ENCODE measurements around the gene ST6GAL1.
"Not testable (repeated sequence)": the region's sequence is repeated elsewhere in the genome, so short reads cannot be mapped to it uniquely, and the experiment has no call there.

Gene ST6GAL1, protein sequence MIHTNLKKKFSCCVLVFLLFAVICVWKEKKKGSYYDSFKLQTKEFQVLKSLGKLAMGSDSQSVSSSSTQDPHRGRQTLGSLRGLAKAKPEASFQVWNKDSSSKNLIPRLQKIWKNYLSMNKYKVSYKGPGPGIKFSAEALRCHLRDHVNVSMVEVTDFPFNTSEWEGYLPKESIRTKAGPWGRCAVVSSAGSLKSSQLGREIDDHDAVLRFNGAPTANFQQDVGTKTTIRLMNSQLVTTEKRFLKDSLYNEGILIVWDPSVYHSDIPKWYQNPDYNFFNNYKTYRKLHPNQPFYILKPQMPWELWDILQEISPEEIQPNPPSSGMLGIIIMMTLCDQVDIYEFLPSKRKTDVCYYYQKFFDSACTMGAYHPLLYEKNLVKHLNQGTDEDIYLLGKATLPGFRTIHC

DNA sequence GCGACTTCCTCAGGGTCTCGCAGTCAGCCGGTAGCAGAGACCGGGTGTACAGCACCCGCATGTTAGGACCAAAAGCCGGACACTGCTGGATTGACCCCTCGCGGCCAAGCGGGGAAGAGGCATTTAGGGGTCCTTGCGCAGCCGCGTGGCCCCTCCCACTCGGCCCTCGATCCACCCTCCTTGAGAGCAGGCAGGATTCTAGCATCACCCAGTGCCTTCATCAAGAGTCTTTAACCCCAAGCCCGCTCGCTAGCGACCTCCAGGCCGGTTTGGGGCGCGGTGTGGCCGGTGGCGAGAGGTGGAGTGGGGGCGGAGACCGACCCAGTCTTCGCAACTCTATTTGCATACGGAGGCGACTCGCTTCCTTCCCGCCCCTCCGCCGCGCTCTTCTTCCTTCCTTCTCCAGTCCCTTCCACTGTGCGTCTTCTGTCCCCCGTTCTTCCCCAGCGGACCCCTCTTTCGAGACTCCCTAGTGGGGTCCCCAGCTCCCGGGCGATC lies at the start of gene ST6GAL1:
Gene ST6GAL1 (plus strand): TSS at position 384 of the 498 bp plus-strand sequence. CDS start 112,178 bp downstream, outside the sequence.
- DNase-seq = peak; percentile 64

DNA sequence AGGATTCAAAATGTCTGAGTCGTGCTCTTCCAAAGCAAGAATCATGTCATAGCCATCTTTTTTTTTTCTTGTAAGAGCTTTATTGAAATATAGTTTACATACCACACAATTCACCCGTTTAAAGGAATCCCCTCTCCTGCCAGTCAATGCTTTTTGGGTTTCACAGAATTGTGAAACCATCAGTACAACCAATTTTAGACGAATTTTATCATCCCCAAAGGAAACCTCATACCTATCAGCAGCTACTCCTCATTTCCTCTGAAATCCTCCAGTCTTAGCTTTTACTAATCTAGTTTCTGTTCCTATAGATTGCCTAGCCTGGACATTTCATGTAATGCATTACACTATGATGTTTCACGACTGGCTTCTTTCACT lies 48.2 kb upstream of the ST6GAL1 start:
- peak; percentile 84 for DNase-seq

DNA sequence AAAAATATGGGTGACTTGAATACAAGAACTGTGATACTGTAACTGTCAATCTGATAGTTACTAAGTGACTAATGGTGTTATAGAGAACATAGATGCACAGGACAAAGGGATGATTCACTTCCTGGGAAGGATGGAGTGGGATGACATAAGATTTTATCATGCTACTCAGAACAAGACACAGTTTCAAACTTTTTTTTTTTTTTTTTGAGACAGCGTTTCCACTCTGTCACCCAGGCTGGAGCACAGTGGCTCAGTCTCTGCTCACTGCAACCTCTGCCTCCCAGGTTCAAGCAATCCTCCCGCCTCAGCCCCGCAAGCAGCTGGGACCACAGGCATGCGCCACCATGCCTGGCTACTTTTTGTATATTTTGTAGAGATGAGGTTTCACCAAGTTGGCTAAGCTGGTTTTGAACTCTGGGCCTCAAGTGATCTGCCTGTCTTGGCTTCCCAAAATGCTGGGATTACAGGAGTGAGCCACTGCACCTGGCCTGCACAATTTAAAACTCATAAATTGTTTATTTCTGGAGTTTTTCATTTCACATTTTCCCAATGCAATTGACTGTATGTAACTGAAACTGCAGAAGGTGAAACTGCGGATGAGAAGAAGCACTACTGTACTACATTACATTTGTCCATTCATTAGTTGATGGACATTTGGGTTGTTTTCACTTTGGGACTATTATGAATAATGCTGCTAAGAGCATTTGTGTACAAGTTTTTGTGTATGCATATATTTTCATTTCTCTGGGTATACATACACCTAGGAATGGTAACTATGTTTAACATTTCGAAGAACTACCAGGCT lies 47.2 kb upstream of the ST6GAL1 start:
- peak; percentile 89 for DNase-seq

DNA sequence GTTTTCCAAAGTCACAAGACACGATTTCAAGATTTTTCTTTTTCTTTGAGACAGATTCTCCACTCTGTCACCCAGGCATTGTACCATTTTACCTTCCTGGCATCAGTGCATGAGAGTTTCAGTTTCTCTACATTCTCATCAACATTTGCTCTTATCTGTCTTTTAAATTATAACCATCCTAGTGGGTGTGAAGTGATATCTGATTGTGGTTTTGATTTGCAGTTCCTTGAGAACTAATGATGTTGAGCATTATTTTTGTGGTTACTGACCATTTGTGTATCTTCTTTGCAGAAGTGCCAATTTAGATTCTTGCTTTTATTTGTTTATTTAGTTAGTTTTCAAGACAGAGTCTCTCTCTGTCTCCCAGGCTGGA lies 46.7 kb upstream of the ST6GAL1 start:
- no peak for DNase-seq

DNA sequence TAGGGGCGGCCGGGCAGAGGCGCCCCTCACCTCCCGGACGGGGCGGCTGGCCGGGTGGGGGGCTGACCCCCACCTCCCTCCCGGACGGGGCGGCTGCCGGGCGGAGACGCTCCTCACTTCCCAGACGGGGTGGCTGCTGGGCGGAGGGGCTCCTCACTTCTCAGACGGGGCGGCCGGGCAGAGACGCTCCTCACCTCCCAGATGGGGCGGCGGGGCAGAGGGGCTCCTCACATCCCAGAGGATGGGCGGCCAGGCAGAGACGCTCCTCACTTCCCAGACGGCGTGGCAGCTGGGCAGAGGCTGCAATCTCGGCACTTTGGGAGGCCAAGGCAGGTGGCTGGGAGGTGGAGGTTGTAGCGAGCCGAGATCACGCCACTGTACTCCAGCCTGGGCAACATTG lies 45.5 kb upstream of the ST6GAL1 start:
- DNase-seq = not testable (repeated sequence)

DNA sequence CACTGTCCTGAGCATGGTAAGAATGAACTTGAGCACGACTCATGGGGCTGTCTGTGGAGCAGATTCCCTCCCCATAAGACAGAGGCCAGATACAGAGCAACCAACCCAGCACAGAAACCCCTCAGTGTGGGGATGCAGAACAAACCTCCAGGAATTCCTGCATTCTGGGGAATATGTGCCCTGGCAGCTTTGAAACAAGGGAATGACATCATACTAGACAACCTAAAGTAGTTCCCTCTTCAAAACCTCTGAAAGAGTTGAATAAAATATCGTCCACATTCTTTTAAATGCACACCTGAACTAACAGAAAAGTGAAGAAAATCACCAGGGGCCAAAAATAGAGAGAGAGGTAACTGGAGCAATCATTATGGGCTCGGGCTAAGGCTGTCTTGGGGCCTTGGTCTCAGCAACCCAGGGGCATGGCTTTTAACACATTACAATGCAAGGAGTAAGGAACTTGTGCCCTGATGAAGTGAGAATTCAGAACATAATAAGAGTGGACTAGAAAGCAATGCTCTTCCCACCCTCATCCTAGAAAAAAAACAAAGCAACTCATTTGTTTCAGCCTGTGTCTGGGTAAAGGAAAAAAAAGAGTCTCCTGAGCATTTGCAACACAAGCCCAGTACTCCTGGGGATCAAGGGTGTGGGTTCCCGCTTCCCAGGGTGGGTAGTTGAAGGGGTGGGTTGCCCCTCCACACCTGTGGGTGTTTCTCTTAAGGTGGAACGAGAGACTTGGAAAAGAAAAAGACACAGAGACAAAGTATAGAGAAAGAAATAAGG lies 43.9 kb upstream of the ST6GAL1 start:
- DNase-seq = no peak

DNA sequence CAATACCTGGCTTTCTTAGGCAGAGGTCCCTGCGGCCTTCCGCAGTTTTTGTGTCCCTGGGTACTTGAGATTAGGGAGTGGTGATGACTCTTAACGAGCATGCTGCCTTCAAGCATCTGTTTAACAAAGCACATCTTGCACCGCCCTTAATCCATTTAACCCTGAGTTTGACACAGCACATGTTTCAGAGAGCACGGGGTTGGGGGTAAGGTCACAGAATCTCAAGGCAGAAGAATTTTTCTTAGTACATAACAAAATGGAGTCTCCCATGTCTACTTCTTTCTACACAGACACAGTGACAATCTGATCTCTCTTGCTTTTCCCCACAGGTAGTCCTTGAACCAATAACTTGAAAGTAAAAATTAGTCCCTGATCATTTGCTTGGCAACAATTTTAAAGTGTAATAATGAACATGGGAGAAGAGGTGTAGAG lies 42.8 kb upstream of the ST6GAL1 start:
- not testable (repeated sequence) for DNase-seq

DNA sequence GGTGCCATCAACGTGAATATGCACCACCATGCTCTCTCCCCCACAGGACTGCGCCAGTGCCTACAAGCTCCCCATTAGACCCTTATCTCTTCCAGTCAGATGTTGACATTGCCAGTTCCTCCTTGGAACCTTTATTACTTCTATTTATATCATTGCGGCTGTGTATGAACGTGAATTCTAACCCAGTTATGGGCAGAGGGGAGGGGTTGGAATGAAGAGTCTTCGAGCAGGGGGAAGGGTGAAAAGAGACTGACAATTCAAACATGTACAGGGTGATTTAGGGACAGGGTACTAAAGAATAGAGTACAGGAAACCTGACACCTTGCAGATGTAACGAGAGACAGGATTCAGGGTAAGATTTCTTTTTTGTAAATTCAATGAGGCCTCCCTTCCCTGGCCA lies 41.8 kb upstream of the ST6GAL1 start:
- DNase-seq = no peak

DNA sequence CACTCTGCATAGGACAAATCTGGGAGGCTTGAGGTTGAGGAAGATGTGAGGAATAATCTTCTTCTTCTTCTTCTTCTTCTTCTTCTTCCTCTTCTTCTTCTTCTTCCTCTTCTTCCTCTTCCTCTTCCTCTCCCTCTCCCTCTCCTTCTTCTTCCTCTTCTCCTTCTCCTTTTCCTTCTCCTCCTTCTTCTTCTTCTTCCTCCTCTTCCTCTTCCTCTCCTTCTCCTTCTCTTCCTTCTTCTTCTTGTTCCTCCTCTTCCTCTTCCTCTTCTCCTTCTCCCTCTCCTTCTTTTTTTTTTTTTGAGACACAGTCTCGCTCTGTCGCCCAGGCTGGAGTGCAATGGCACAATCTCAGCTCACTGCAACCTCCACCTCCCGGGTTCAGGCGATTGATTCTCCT lies 40.6 kb upstream of the ST6GAL1 start:
- DNase-seq = not testable (repeated sequence)

DNA sequence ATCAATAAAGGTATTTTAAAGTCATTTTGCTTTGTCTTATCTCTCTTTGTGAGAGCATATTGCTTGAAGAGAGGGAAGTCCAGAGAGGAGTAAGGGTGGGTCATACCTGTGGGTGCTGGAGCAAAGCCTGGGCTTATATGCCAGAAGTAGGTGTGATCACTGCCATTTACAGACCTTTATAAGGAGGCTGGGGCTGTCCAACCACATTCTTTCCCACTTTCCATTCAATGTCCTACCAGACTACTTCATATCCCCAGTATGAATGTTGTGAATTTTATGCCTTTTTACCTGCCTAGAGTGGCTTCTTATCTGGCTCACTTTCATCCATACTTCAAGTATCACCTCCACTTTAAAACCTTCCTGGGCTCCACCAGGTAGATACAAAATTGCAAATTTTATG lies 39.4 kb upstream of the ST6GAL1 start:
- no peak for DNase-seq

DNA sequence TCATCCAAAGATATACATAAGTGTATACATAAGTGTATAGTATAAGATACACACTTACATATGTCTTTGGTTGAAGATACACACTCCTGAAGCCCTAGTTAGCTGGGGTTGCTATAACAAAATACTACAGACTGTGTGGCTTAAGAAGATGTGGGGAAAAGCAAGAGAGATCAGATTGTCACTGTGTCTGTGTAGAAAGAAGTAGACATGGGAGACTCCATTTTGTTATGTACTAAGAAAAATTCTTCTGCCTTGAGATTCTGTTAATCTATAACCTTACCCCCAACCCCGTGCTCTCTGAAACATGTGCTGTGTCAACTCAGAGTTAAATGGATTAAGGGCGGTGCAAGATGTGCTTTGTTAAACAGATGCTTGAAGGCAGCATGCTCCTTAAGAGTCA lies 37.3 kb upstream of the ST6GAL1 start:
- DNase-seq = not testable (repeated sequence)

DNA sequence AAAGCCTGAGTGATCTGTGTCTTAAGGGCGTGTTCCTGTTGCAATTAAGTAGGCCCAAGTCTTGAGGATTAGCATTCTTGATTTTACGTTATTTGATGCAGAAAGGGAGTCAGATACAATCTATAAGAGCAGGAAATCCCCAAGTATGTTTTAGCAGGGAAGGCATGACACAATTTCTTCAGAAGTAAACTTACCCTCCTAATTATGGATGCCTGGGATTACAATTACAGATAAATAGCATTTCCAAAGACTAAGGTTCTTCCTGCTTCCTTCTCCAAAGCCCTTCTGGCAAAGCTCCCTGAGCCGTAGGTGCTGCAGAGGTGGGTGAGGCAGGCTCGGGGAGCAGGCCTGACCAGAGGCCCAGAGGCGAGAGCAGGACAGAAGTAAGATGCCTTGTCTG lies 34.9 kb upstream of the ST6GAL1 start:
- DNase-seq = no peak

DNA sequence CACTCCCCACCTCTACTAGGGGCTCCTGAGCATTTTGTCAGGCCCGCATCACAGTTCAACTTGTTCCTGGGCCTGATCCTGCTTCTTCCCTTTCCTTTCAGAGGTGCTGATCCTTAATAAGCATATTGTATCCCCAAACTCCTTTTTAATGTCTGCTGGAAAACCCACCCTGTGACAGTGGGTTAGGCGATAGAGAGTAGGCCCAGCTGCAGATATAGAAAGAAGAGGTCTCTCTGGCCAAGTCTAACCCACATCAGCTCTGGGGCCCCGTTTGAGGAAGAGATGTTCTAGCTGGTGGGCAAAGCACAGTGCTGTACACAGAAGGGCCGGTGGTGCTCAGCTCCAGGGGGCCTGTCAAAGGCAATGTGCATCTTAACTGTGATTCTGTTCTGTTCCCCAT lies 34.3 kb upstream of the ST6GAL1 start:
- DNase-seq = no peak

DNA sequence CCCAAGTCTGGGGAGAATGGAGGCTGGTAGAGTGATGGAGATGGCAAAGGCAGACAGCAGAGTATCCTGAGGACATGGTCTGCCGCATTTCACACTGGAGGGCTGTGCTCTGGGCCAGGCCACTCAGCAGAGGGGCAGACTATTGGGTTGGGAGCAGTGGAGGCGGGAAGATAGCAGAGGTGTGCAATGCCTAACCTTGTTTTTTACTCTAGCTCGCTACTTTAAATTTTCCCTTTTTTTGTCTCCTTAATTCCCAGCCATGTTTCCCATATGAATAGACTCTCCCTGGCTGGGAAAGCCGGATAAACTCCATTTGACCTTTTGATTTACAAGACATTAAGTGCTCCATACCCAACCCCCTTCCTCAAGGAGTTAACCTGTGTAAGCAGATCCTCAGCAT lies 33.5 kb upstream of the ST6GAL1 start:
- DNase-seq = no peak

DNA sequence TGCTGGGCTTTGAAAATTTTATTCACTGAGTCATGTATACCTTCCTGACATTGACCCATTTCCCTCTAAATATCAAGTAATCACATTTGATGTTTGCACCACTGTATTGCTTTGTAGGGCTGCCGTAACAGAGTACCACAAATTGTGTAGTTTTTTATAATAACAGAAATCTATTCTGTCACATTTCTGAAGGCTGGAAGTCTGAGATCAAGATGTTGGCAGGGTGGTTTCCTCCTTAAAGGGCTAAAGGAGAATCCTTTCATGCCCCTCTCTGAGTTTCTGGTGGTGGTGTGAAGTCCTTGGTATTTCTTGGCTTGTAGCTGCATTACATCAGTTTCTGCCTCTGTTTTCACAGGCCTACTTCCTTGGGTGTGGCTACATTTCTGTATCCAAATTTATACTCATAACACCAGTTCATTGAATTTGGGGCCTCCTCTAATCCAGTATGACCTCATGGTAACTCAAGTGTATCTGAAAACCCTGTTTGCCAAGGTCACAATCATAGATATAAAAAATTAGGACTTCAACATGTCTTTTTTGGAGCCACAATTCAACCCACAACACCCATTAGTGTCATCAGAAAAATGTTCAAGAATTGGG lies 29.1 kb upstream of the ST6GAL1 start:
- peak; percentile 47 for DNase-seq

DNA sequence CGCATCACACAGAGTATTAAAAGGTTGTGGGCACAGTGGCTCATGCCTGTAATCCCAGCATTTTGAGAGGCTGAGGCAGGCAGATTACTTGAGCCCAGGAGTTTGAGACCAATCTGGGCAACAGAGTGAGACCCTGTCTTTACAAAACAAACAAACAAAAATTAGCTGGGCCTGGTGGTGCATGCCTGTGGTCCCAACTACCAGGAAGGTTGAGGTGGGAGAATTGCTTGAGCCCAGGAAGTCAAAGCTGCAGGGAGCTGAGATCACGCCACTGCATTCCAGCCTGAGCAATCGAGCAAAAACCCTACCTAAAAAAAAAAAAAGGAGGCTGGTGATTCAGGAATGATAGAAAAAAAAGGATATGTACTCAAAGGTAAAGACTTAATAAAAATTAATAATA lies 28.2 kb upstream of the ST6GAL1 start:
- no peak for DNase-seq

DNA sequence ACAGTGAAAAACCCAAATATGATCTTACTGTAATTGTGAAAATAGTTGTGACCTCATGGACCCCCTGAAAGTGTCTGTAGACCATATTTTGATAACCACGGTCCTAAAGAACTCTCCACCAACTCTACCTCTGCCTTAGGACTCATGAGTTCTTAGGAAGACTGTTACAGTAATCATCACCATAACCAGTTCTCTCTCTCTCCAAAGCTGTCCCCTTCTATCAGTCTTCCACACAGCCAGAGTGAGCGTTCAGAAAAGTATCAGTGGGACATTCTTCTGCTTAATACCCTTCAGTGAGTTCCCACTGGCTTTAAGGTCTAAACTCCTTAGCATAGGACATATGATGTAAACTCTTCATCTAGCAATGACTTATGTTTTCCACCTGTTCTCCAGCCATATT lies 27.6 kb upstream of the ST6GAL1 start:
- no peak for DNase-seq

DNA sequence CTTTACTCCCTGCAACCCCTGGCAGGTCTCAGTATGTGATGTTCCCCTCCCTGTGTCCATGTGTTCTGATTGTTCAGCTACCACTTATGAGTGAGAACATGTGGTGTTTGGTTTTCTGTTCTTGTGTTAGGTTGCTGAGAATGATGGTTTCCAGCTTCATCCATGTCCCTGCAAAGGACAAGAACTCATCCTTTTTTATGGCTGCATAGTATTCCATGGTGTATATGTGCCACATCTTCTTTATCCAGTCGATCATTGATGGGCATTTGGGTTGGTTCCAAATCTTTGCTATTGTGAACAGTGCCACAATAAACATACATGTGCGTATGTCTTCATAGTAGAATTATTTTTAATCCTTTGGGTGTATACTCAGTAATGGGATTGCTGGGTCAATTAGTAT lies 26.6 kb upstream of the ST6GAL1 start:
- not testable (repeated sequence) for DNase-seq

DNA sequence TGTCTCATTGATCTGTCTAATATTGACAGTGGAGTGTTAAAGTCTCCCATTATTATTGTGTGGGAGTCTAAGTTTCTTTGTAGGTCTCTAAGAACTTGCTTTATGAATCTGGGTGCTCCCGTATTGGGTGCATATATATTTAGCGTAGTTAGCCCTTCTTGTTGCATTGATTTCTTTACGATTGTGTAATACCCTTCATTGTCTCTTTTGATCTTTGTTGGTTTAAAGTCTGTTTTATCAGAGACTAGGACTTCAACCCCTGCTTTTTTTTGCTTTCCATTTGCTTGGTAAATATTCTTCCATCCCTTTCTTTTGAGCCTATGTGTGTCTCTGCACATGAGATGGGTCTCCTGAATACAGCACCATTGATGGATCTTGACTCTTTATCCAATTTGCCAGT lies 23.3 kb upstream of the ST6GAL1 start:
- DNase-seq = not testable (repeated sequence)

DNA sequence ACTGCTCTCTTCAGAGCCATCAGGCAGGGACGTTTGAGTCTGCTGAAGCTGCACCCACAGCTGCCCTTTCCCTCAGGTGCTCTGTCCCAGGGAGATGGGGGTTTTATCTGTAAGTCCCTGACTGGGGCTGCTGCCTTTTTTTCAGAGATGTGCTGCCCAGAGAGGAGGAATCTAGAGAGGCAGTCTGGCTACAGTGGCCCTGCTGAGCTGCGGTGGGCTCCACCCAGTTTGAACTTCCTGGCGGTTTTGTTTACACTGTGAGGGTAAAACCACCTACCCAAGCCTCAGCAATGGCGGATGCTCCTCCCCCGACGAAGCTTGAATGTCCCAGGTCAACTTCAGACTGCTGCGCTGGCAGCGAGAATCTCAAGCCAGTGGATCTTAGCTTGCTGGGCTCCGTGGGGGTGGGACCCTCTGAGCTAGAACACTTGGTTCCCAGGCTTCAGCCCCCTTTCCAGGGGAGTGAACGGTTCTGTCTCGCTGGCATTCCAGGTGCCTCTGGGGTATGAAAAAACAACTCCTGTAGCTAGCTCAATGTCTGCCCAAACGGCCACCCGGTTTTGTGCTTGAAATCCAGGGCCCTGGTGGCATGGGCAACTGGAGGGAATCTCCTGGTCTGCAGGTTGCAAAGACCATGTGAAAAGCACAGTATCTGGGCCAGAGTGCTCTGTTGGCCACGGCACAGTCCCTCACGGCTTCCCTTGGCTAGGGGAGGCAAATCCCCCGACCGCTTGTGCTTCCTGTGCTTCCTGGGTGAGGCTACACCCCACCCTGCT lies 21.1 kb upstream of the ST6GAL1 start:
- DNase-seq = no peak

DNA sequence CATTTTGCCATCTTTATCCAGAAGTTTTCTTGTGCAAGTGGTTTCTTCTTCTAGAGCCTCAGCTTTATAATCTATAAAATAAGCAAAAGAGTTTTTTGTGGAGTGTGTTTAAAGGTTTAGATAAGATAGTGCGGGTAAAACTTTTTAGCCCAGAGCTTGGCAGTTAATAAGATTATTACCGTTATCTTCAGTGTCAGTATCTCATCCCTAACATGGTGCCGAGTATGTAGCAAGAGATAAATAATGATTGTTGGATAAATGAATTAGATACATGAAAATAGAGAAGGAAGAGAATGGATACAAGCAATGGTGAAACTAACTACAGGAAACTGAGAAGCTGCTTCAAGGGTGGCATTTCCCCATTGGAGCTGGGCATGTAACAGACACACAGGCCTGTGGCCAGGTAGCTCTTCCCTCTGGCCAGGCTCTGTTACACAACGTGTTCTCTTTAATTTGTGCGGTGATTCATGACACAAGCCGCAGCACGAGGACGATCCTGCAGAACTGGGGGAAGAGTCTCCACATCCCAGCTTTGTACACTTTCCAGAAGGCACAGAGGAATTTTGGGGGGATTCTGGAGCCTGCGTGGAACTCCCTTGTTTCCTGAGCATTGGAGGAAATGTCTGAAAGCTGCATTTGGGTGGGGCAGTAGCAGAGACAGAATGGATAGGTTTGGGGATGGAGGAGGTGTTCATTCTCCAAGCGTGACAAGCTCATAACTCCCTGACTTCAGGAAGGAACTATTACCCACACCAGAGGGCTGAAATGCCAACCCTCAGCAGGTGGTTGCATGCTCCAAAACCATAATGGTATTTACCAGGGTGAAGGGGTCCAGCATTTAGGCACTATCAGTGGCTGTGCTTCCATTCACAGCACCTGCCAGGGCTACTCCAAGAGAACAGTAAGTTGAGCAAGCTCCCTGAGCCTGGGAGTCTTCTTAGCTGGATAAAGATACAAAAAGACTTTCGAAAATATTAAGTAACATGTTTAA lies 14.2 kb upstream of the ST6GAL1 start:
- DNase-seq = peak; percentile 57

Data from inflammatory macrophage treated with lipopolysaccharide for 4 hours (primary cell).